A549 (cell line): ENCODE data around the gene OSBPL2. TPM values are rescaled to one million over a fixed set of nuclear protein-coding genes. Genes with fewer than 3 reads are reported as not detected.

Source experiments
- ATAC-seq, 2 experiments: fragments of 200-7000 bp in 1 of 2; fragments of >200 bp in 1 of 2; cut with Nextera tagmentation in 1 of 2; cut with Tn5 transposase in 1 of 2; 3 replicates each; pipeline versions ENCODE4 v1.8.0 to v1.9.1; 2018 to 2020; ENCODE audit warnings: mild to moderate bottlenecking in 1 of 2, moderate library complexity in 1 of 2
- CTCF ChIA-PET: fragments of 300-600 bp; sonication (Branson Sonifier 250); formaldehyde crosslinking; extraction: SDS; loops from one replicate; lab custom pipeline; 2021; ENCODE audit warnings: antibody characterized with exemption, inconsistent platforms; lab: Yijun Ruan, JAX
- POLR2A ChIA-PET: fragments of 350-600 bp; formaldehyde crosslinking; extraction: SDS; loops from one replicate; lab custom pipeline; 2021; ENCODE audit warnings: antibody characterized with exemption, inconsistent platforms; lab: Yijun Ruan, JAX
- DNase-seq, 2 experiments: peaks; one replicate each; pipeline versions ENCODE4 v3.0.0 to v3.0.0-alpha.2; 2011 to 2016; ENCODE audit warnings: low read depth in 1 of 2, low spot score in 1 of 2
- FAIRE-seq: peaks from 2 replicates; lab custom pipeline; 2011; peaks lifted over from hg19 to GRCh38; lab: Jason Lieb, UNC
- H3K27ac ChIP-seq, 2 experiments: fragments of >200 bp; sonication (Bioruptor Twin); formaldehyde crosslinking; 3 replicates each; pipeline ENCODE4 v1.5.1; 2016 to 2017
- H3K4me1 ChIP-seq: fragments of >200 bp; sonication (Bioruptor Twin); formaldehyde crosslinking; 3 replicates; pipeline ENCODE4 v1.6.1; 2016
- H3K4me2 ChIP-seq: fragments of >200 bp; sonication (Bioruptor Twin); formaldehyde crosslinking; 3 replicates; pipeline ENCODE4 v1.6.1; 2016
- H3K4me3 ChIP-seq: fragments of >200 bp; sonication (Bioruptor Twin); formaldehyde crosslinking; 3 replicates; pipeline ENCODE4 v1.5.1; 2016
- H3K9me3 ChIP-seq: fragments of >200 bp; sonication (Bioruptor Twin); formaldehyde crosslinking; 3 replicates; pipeline ENCODE4 v1.6.1; 2016
- BHLHE40 ChIP-seq: IDR thresholded peaks from 2 replicates; pipeline ENCODE4 v1.6.1; 2012; ENCODE audit warnings: low read depth, low read length, inconsistent platforms
- CHD2 ChIP-seq: fragments of 150-350 bp; IDR thresholded peaks from 2 replicates; pipeline ENCODE4 v1.6.1; 2014; ENCODE audit warnings: low read length; ENCODE audit not compliant: partially characterized antibody
- EP300 ChIP-seq, 2 experiments: fragments of >200 bp; sonication (Bioruptor Twin); formaldehyde crosslinking; IDR thresholded peaks; 2 replicates in 1 of 2; 3 replicates in 1 of 2; pipeline ENCODE4 v1.6.1; 2016 to 2017
- FOSL2 ChIP-seq, 2 experiments: fragments of 450-650 bp in 1 of 2; fragments of >200 bp in 1 of 2; sonication (Bioruptor Twin) in 1 of 2; formaldehyde crosslinking; IDR thresholded peaks; 2 replicates each; pipeline versions ENCODE4 v1.5.0 to v1.6.1; 2016 to 2020; ENCODE audit warnings: mild to moderate bottlenecking in 1 of 2, moderate library complexity in 1 of 2
- FOXS1 ChIP-seq: fragments of 250-450 bp; sonication (Bioruptor Pico); IDR thresholded peaks from 2 replicates; pipeline ENCODE4 v1.5.0; 2020; ENCODE audit warnings: mild to moderate bottlenecking, moderate library complexity
- HDAC2 ChIP-seq: fragments of 200-600 bp; sonication (generic); IDR thresholded peaks from 2 replicates; pipeline ENCODE4 v1.6.1; 2016
- HEYL ChIP-seq: fragments of 250-450 bp; sonication (Bioruptor Pico); IDR thresholded peaks from 2 replicates; pipeline ENCODE4 v1.8.0; 2021; ENCODE audit warnings: mild to moderate bottlenecking, moderate library complexity
- HOXA7 ChIP-seq: fragments of 250-450 bp; sonication (Bioruptor Pico); IDR thresholded peaks from 2 replicates; pipeline ENCODE4 v1.5.0; 2020; ENCODE audit warnings: mild to moderate bottlenecking, moderate library complexity
- JUN ChIP-seq, 2 experiments: fragments of >200 bp; sonication (Bioruptor Twin); formaldehyde crosslinking; IDR thresholded peaks; 2 replicates in 1 of 2; 3 replicates in 1 of 2; pipeline ENCODE4 v1.6.1; 2016 to 2017
- MAFK ChIP-seq: fragments of 450-650 bp; IDR thresholded peaks from 2 replicates; pipeline ENCODE4 v1.6.1; 2014; ENCODE audit not compliant: partially characterized antibody
- MYC ChIP-seq: IDR thresholded peaks from 2 replicates; pipeline ENCODE4 v1.6.1; 2012; ENCODE audit warnings: mild to moderate bottlenecking, inconsistent platforms, low read length, improper control_type of control experiment, borderline replicate concordance
- NPAS2 ChIP-seq: fragments of 250-450 bp; sonication (Bioruptor Pico); IDR thresholded peaks from 2 replicates; pipeline ENCODE4 v1.8.0; 2022; ENCODE audit warnings: mild to moderate bottlenecking, moderate library complexity, borderline replicate concordance
- POLR2A ChIP-seq: IDR thresholded peaks from 2 replicates; pipeline ENCODE4 v1.6.1; 2012; ENCODE audit warnings: mild to moderate bottlenecking, low read length
- POLR2AphosphoS2 ChIP-seq: conservative IDR thresholded peaks from 2 replicates; pipeline ENCODE4 v1.6.1; 2012; ENCODE audit warnings: low read length, improper control_type of control experiment, inconsistent platforms
- RAD21 ChIP-seq, 2 experiments: fragments of >200 bp in 1 of 2; sonication (Bioruptor Twin) in 1 of 2; formaldehyde crosslinking in 1 of 2; IDR thresholded peaks in 1 of 2; conservative IDR thresholded peaks in 1 of 2; 2 replicates in 1 of 2; 3 replicates in 1 of 2; pipeline ENCODE4 v1.6.1; 2012 to 2018; ENCODE audit warnings: inconsistent platforms in 1 of 2
- RARB ChIP-seq: fragments of 250-450 bp; sonication (Bioruptor Pico); IDR thresholded peaks from 2 replicates; pipeline ENCODE4 v1.8.0; 2021; ENCODE audit warnings: mild to moderate bottlenecking, moderate library complexity
- RFX5 ChIP-seq: fragments of 450-650 bp; IDR thresholded peaks from 2 replicates; pipeline ENCODE4 v1.7.1; 2014; ENCODE audit warnings: antibody characterized with exemption, mild to moderate bottlenecking, moderate library complexity
- SMC3 ChIP-seq: fragments of >200 bp; sonication (Bioruptor Twin); formaldehyde crosslinking; IDR thresholded peaks from 3 replicates; pipeline ENCODE4 v1.6.1; 2018; ENCODE audit warnings: inconsistent platforms
- SREBF2 ChIP-seq: fragments of 450-650 bp; IDR thresholded peaks from 2 replicates; pipeline ENCODE4 v1.6.1; 2014; ENCODE audit warnings: mild to moderate bottlenecking, moderate library complexity
- WGBS: methylation state at CpG from one replicate; pipeline ENCODE4 v1.1.6; 2017; ENCODE audit errors: missing lambda C conversion rate; 5-methylcytosine and 5-hydroxymethylcytosine counted together
- polyA plus RNA-seq, 4 experiments: library from polyadenylated mRNA; depleted of rRNA in 3 of 4; stranded (reverse); fragments of >200 nt; fragmentation: RNase III in 1 of 4; extraction: RNeasy Plus Mini Kit Qiagen cat#74134 plus additional on column Dnase treatment in 1 of 4; gene quantifications; 2 replicates in 3 of 4; 3 replicates in 1 of 4; pipeline ENCODE4 v1.2.3, GENCODE V29; 2011 to 2017
- TF ChIP-seq, protein P1 (sequence below): IDR thresholded peaks from 2 replicates; pipeline ENCODE4 v1.6.1; 2012
- TF ChIP-seq, protein P2 (sequence below): fragments of >200 bp; sonication (Bioruptor Twin); formaldehyde crosslinking; IDR thresholded peaks from 2 replicates; pipeline ENCODE4 v1.6.1; 2016
- TF ChIP-seq, protein P3 (sequence below): IDR thresholded peaks from 2 replicates; pipeline ENCODE4 v1.6.1; 2012
- TF ChIP-seq, protein P4 (sequence below): fragments of 450-650 bp; IDR thresholded peaks from 2 replicates; pipeline ENCODE4 v1.6.1; 2014; ENCODE audit warnings: antibody characterized with exemption
- TF ChIP-seq, protein P5 (sequence below): fragments of 250-450 bp; sonication (Bioruptor Pico); IDR thresholded peaks from 2 replicates; pipeline ENCODE4 v1.5.0; 2021; ENCODE audit warnings: mild to moderate bottlenecking, moderate library complexity, borderline replicate concordance

The OSBPL2 gene
- polyA plus RNA-seq, 2 of the 4 experiments (the other 2 are of a cell fraction): 14.6 to 14.8 TPM

DNA sequence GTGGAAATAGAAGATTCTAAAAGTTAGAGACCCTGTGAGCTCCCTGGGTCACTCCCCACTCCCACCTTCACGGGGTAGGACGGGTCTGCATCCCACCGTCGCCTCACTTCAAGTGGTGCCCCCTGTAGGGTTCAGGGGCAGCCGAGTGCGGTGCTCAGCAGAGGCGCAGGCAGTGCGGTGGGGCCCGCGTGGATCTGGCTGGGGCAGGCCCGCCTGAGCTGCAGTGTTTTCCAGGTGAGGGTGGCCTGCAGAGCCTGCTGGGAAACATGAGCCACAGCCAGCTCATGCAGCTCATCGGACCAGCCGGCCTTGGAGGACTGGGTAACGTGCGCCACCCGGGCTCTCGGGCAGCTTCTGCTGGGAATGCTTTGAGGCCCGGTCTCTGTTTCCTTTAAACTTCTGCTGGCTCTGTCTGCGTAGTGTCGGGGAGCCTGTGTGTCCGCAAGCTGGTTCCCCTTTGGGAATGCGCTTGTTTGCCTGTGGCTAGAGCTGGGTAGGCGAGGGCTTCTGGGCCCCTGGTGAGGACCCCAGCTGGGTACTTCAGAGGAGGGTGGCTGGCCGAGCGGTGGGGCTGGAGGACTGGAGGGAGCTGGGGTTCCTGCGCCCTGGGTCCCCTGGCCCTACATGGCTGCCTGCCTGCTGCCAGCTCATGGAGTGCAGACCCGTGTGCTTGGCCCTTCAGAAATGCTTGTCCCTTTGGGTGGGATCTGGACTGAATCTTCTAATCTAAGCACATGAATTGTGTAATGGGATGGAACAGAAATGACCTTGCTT lies 68.3 kb downstream of the OSBPL2 start:
- Histone ChIP-seq H3K27ac (peak overlapping the region; percentile 16 to 97; a peak in 3 of 6 replicates), H3K4me1 (peaks cover 66% of the 10 kb centered on the region), H3K4me2 (peak overlapping the region; percentile 92; the same call in 2 of the 3 replicates), H3K4me3 (no peak overlapping the region), H3K9me3 (no peaks in the 10 kb centered on the region)
- 81% methylated on average over 27 of the region's 27 CpGs for WGBS
- TF ChIP-seq MAFK (no peak), HOXA7 (no peak), HDAC2 (no peak), RFX5 (no peak), NPAS2 (CRISPR knock-in tag) (no peak), RAD21 (conservative IDR thresholded peaks at IDR 0.05 in 1 of 2, IDR thresholded peaks at IDR 0.05 in 1 of 2) (no peak), FOXS1 (CRISPR knock-in tag) (no peak), JUN (IDR thresholded peaks at IDR 0.05) (peak; percentile 53 to 76; a peak in 3 of 5 replicates), CHD2 (no peak), EP300 (IDR thresholded peaks at IDR 0.05) (no peak), POLR2A (no peak)
- TF ChIP-seq, protein P1, sequence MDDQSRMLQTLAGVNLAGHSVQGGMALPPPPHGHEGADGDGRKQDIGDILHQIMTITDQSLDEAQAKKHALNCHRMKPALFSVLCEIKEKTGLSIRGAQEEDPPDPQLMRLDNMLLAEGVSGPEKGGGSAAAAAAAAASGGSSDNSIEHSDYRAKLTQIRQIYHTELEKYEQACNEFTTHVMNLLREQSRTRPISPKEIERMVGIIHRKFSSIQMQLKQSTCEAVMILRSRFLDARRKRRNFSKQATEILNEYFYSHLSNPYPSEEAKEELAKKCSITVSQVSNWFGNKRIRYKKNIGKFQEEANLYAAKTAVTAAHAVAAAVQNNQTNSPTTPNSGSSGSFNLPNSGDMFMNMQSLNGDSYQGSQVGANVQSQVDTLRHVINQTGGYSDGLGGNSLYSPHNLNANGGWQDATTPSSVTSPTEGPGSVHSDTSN: 0 out of 2 replicates have a peak, but pooled peaks have one; percentile 36
- POLR2A ChIA-PET: interaction anchor here (1.4 to 1.6 kb wide), 2 partner anchors 76 to 80 kb away, joined by 4 to 6 read pairs; partner anchors contain the start of gene RPS21
- FAIRE-seq (no peak), DNase-seq (peak in 1 of 2 experiments; percentile 59), ATAC-seq (no peak)
- CTCF ChIA-PET: interaction anchor here (0.8 to 8.8 kb wide), 13 partner anchors 10 to 99 kb away, joined by 3 to 93 read pairs (median 6); partner anchors contain the start of gene RPS21

DNA sequence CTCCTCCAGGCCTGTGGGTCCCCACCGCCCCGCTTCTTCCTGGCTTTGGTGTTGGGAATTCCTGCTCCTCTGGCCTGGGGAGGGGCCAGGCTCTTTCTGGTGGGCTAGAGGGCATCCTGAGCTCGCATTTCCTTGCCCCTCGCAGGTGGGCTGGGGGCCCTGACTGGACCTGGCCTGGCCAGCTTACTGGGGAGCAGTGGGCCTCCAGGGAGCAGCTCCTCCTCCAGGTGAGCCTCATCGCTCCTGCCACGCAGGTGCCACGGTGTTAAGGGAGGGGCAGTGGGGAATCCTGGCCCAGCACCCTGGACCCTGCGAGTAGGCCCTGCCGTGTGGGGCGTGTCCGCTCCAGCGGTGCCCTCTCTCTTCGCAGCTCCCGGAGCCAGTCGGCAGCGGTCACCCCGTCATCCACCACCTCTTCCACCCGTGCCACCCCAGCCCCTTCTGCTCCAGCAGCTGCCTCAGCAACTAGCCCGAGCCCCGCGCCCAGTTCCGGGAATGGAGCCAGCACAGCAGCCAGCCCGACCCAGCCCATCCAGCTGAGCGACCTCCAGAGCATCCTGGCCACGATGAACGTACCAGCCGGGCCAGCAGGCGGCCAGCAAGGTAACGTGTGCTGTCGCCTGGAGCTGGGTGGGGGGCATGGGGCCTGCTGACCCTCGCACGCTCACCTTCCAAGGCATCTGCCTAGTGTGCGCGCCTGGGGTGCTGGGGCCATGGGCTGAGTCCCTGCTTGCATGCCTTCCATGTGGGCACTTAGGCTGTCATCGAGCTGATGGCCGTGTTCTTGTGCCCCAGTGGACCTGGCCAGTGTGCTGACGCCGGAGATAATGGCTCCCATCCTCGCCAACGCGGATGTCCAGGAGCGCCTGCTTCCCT lies 69.1 kb downstream of the OSBPL2 start:
- FAIRE-seq: no peak
- H3K4me2 ChIP-seq: peak overlapping the region; percentile 12; the same call in 1 of the 3 replicates
- H3K27ac ChIP-seq: peak overlapping the region in 1 of 2 experiments; percentile 97; a peak in 3 of 6 replicates
- peak in 1 of 2 experiments; percentile 52 for DNase-seq
- no peak for ATAC-seq
- no peaks in the 10 kb centered on the region for H3K9me3 ChIP-seq
- H3K4me1 ChIP-seq: peaks cover 66% of the 10 kb centered on the region
- POLR2A ChIA-PET: interaction anchor here (1.4 to 1.6 kb wide), 2 partner anchors 75 to 79 kb away, joined by 4 to 6 read pairs; partner anchors contain the start of gene RPS21
- CTCF ChIA-PET: interaction anchor here (0.6 to 8.8 kb wide), 10 partner anchors 9 to 98 kb away, joined by 3 to 93 read pairs (median 10); no protein-coding TSS in a partner anchor
- TF ChIP-seq, protein P2, sequence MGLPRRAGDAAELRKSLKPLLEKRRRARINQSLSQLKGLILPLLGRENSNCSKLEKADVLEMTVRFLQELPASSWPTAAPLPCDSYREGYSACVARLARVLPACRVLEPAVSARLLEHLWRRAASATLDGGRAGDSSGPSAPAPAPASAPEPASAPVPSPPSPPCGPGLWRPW: no peak
- TF ChIP-seq MYC (no peak), SMC3 (no peak), SREBF2 (no peak), HEYL (CRISPR knock-in tag) (no peak), RARB (CRISPR knock-in tag) (no peak), POLR2AphosphoS2 (no peak; the same call in 1 of the 2 replicates), FOSL2 (IDR thresholded peaks at IDR 0.05) (no peak), FOSL2 (CRISPR knock-in tag; IDR thresholded peaks at IDR 0.05) (no peak), BHLHE40 (no peak), FOXS1 (CRISPR knock-in tag) (no peak), JUN (IDR thresholded peaks at IDR 0.05) (peak in 1 of 2 experiments; percentile 66; a peak in 1 of 5 replicates)
- TF ChIP-seq, protein P3, sequence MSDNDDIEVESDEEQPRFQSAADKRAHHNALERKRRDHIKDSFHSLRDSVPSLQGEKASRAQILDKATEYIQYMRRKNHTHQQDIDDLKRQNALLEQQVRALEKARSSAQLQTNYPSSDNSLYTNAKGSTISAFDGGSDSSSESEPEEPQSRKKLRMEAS: 0 out of 2 replicates have a peak, but pooled peaks have one; percentile 22
- TF ChIP-seq, protein P1: 0 out of 2 replicates have a peak, but pooled peaks have one; percentile 58
- TF ChIP-seq, protein P4, sequence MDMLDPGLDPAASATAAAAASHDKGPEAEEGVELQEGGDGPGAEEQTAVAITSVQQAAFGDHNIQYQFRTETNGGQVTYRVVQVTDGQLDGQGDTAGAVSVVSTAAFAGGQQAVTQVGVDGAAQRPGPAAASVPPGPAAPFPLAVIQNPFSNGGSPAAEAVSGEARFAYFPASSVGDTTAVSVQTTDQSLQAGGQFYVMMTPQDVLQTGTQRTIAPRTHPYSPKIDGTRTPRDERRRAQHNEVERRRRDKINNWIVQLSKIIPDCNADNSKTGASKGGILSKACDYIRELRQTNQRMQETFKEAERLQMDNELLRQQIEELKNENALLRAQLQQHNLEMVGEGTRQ: no peak
- TF ChIP-seq, protein P5, sequence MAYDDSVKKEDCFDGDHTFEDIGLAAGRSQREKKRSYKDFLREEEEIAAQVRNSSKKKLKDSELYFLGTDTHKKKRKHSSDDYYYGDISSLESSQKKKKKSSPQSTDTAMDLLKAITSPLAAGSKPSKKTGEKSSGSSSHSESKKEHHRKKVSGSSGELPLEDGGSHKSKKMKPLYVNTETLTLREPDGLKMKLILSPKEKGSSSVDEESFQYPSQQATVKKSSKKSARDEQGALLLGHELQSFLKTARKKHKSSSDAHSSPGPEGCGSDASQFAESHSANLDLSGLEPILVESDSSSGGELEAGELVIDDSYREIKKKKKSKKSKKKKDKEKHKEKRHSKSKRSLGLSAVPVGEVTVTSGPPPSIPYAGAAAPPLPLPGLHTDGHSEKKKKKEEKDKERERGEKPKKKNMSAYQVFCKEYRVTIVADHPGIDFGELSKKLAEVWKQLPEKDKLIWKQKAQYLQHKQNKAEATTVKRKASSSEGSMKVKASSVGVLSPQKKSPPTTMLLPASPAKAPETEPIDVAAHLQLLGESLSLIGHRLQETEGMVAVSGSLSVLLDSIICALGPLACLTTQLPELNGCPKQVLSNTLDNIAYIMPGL: no peak
- H3K4me3 ChIP-seq: no peak overlapping the region
- 73% methylated on average over 36 of the region's 42 CpGs for WGBS
